ENCODE results near the gene UNC5A.

DNA sequence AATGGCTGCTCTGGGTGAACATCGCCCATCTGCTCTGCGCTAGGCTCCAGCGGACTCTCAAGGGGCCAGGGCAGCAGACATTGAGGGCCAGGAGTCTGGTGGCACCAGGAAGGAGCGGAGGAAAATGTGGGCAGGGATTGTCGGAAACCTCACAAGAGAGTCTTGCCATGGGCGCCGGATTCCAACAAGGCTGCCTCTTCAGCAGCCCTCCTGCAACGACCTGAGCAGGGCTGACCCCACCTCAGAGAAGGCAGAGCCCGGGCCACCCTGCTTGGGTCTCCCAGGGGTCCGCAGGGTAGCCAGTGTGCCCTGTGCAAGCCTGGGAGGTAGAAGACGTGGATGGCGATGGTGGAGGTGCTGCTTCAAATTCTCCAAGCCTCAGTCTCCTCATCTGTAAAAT, 11.4 kb upstream of the UNC5A start:
- TF ChIP-seq, protein P1, sequence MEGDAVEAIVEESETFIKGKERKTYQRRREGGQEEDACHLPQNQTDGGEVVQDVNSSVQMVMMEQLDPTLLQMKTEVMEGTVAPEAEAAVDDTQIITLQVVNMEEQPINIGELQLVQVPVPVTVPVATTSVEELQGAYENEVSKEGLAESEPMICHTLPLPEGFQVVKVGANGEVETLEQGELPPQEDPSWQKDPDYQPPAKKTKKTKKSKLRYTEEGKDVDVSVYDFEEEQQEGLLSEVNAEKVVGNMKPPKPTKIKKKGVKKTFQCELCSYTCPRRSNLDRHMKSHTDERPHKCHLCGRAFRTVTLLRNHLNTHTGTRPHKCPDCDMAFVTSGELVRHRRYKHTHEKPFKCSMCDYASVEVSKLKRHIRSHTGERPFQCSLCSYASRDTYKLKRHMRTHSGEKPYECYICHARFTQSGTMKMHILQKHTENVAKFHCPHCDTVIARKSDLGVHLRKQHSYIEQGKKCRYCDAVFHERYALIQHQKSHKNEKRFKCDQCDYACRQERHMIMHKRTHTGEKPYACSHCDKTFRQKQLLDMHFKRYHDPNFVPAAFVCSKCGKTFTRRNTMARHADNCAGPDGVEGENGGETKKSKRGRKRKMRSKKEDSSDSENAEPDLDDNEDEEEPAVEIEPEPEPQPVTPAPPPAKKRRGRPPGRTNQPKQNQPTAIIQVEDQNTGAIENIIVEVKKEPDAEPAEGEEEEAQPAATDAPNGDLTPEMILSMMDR (IDR thresholded peaks at IDR 0.05) = no peak
- no peak for TF ChIP-seq POLR2A (IDR thresholded peaks at IDR 0.05)
